ENCODE data around the gene TSPAN12. TPM values are rescaled to one million over a fixed set of nuclear protein-coding genes. Genes with fewer than 3 reads are reported as not detected.

The TSPAN12 gene
- total RNA-seq, 2 donors from 2014 or later = 35.6 to 50.3 TPM

- Histone ChIP-seq H3K27ac (ENCODE audit: low read depth, low read length) (no peak overlapping the region), H3K4me1 (ENCODE audit: control insufficient read depth, insufficient read depth, low read length) (no peaks in the 10 kb centered on the region), H3K27me3 (ENCODE audit: control insufficient read depth, insufficient read depth, low read length, poor library complexity, severe bottlenecking) (no peaks in the 10 kb centered on the region), H3K9ac (ENCODE audit: extremely low read depth, low read length, poor library complexity, severe bottlenecking) (no peak overlapping the region), H3K4me3 (ENCODE audit: low read length) (no peak overlapping the region), H3K9me3 (ENCODE audit: control insufficient read depth, low read length) (peaks cover 15% of the 10 kb centered on the region), H3K36me3 (ENCODE audit: control insufficient read depth, insufficient read depth, low read length) (peaks cover 84% of the 10 kb centered on the region)
- Mint-ChIP-seq H3K9me3 (peaks cover 12% of the 10 kb centered on the region), H3K36me3 (ENCODE audit: low read depth) (peaks cover 45% of the 10 kb centered on the region), H3K27ac (peak overlapping the region; percentile 14), H3K27me3 (ENCODE audit: insufficient read depth) (no peaks in the 10 kb centered on the region), H3K4me3 (no peak overlapping the region), H3K4me1 (peaks cover 21% of the 10 kb centered on the region)
- DNase-seq = no peak
- WGBS, 2 experiments (ENCODE audit: insufficient coverage in 1 of 2, insufficient read length in 1 of 2) = 80 to 96% methylated on average over 1 to 2 of the region's 2 CpGs
- no peak for TF ChIP-seq CTCF (conservative IDR thresholded peaks at IDR 0.05)
Observed at GRCh38 chr7:120843109-120843508, 14.8 kb downstream of the TSPAN12 start.

GRCh38 chr7:120842121-120842621, 15.8 kb downstream of the TSPAN12 start:
- peaks cover 12% of the 10 kb centered on the region for H3K9me3 Mint-ChIP-seq
- H3K9me3 ChIP-seq (ENCODE audit: control insufficient read depth, low read length) = peaks cover 15% of the 10 kb centered on the region
- H3K4me1 Mint-ChIP-seq = peaks cover 16% of the 10 kb centered on the region
- no peak for TF ChIP-seq CTCF (conservative IDR thresholded peaks at IDR 0.05)
- no peaks in the 10 kb centered on the region for H3K4me1 ChIP-seq (ENCODE audit: control insufficient read depth, insufficient read depth, low read length)
- peak overlapping the region; percentile 21 for H3K27ac Mint-ChIP-seq
- no peak overlapping the region for H3K4me3 Mint-ChIP-seq
- H3K36me3 Mint-ChIP-seq (ENCODE audit: low read depth) = peaks cover 49% of the 10 kb centered on the region
- no peaks in the 10 kb centered on the region for H3K27me3 Mint-ChIP-seq (ENCODE audit: insufficient read depth)
- no peak overlapping the region for H3K9ac ChIP-seq (ENCODE audit: extremely low read depth, low read length, poor library complexity, severe bottlenecking)
- no peak overlapping the region for H3K27ac ChIP-seq (ENCODE audit: low read depth, low read length)
- DNase-seq = no peak
- peaks cover 91% of the 10 kb centered on the region for H3K36me3 ChIP-seq (ENCODE audit: control insufficient read depth, insufficient read depth, low read length)
- 40 to 78% methylated on average over 1 to 4 of the region's 4 CpGs for WGBS, 2 experiments (ENCODE audit: insufficient coverage in 1 of 2, insufficient read length in 1 of 2)
- H3K27me3 ChIP-seq (ENCODE audit: control insufficient read depth, insufficient read depth, low read length, poor library complexity, severe bottlenecking) = no peaks in the 10 kb centered on the region
- H3K4me3 ChIP-seq (ENCODE audit: low read length) = no peak overlapping the region

GRCh38 chr7:120841608-120842007, 16.3 kb downstream of the TSPAN12 start:
- Mint-ChIP-seq H3K4me1 (peaks cover 16% of the 10 kb centered on the region), H3K36me3 (ENCODE audit: low read depth) (peaks cover 46% of the 10 kb centered on the region), H3K9me3 (peaks cover 12% of the 10 kb centered on the region), H3K4me3 (no peak overlapping the region), H3K27me3 (ENCODE audit: insufficient read depth) (no peaks in the 10 kb centered on the region), H3K27ac (no peak overlapping the region)
- TF ChIP-seq CTCF (conservative IDR thresholded peaks at IDR 0.05) = no peak
- Histone ChIP-seq H3K9me3 (ENCODE audit: control insufficient read depth, low read length) (peaks cover 15% of the 10 kb centered on the region), H3K4me1 (ENCODE audit: control insufficient read depth, insufficient read depth, low read length) (no peaks in the 10 kb centered on the region), H3K27me3 (ENCODE audit: control insufficient read depth, insufficient read depth, low read length, poor library complexity, severe bottlenecking) (no peaks in the 10 kb centered on the region), H3K27ac (ENCODE audit: low read depth, low read length) (no peak overlapping the region), H3K36me3 (ENCODE audit: control insufficient read depth, insufficient read depth, low read length) (peaks cover 92% of the 10 kb centered on the region), H3K9ac (ENCODE audit: extremely low read depth, low read length, poor library complexity, severe bottlenecking) (no peak overlapping the region), H3K4me3 (ENCODE audit: low read length) (no peak overlapping the region)
- DNase-seq = no peak
- WGBS, 2 experiments (ENCODE audit: insufficient coverage in 1 of 2, insufficient read length in 1 of 2) = 94 to 100% methylated on average over 1 to 2 of the region's 2 CpGs

All from endodermal cell (in vitro differentiated cells).